NCI-H82 treated with DMSO at 0.1 percent for 48 hours (cell line): ENCODE measurements around the gene IFNA14.
A peak's percentile ranks its signal among the peaks of the same experiment; 100 is the strongest.
"Not testable (repeated sequence)": the region's sequence is repeated elsewhere in the genome, so short reads cannot be mapped to it uniquely, and the experiment has no call there.

Experiments
- DNase-seq: peaks from one replicate; lab custom pipeline; 2025; ENCODE audit not compliant: unreplicated experiment; lab: John Stamatoyannopoulos, UW

The IFNA14 gene

GRCh38 chr9:21239911-21240310 lies at the start of gene IFNA14:
Gene IFNA14, minus strand, starts transcription at chr9:21240005. Its CDS starts 70 bp downstream, at chr9:21239935.
- DNase-seq, result no peak

DNA sequence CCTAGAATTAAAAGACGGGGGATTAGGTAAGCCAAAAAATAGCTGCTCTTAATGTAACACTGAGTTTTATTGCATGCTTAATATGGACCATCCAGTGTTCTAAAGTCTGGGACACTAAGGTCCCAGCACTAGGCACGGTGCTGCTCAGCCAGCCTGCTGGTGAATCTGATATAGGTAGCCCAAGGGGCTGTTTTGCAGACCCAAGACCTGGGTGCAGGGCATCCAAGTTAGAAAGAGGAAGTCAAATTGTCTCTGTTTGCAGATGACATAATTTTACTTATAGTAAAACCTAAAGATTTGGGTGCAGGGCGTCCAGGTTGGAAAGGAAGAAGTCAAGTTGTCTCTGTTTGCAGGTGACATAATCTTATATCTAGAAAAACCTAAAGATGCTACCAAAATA lies 47.5 kb upstream of the IFNA14 start:
- no peak for DNase-seq

DNA sequence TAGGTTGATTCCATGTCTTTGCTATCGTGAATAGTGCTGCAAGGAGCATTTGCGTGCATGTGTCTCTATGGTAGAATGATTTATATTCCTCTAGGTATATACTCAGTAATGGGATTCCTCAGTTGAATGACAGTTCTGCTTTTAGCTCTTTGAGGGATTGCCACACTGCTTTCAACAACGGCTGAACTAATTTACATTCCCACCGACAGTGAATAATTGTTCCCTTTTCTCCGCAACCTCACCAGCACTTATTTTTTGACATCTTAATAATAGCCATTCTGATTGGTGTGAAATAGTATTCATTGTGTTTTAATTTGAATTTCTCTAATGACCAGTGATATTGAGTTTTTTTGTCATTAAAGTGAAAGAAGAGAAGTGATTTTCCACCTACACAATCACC lies 46.9 kb upstream of the IFNA14 start:
- no peak for DNase-seq

DNA sequence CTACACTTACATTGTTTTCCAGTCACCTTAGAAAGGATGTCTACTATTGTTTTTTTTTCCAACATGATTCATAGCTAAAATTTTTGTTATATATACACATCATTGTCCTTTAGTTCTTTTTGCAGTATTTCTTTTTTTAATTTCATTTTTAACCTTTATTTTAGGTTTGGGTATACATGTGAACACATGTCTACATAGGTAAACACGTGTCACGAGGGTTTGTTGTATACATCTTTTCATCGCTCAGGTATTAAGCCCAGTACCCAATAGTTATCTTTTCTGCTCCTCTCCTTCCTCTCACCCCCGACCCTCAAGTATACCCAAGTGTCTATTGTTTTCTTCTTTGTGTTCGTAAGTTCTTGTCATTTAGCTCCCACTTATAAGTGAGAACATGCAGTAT lies 46.3 kb upstream of the IFNA14 start:
- DNase-seq, result no peak

- DNase-seq, result no peak
Measured at GRCh38 chr9:21281275-21281674, 41.5 kb upstream of the IFNA14 start.

DNA sequence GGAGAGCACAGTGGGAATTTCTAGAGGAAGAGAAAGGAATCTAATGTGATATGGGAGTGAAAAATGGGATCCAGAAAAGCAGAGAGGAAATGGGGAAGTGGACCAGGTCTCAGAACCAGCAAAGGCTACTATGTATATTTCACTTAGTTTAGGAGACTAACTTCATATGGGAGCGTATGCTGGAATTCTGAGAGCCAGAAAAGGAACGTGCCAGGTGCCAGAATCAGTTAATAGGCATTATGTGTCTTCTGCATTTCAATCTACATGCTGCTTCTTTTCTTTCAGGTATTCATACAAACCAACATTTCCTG lies 28.5 kb upstream of the IFNA14 start:
- DNase-seq, result no peak

DNA sequence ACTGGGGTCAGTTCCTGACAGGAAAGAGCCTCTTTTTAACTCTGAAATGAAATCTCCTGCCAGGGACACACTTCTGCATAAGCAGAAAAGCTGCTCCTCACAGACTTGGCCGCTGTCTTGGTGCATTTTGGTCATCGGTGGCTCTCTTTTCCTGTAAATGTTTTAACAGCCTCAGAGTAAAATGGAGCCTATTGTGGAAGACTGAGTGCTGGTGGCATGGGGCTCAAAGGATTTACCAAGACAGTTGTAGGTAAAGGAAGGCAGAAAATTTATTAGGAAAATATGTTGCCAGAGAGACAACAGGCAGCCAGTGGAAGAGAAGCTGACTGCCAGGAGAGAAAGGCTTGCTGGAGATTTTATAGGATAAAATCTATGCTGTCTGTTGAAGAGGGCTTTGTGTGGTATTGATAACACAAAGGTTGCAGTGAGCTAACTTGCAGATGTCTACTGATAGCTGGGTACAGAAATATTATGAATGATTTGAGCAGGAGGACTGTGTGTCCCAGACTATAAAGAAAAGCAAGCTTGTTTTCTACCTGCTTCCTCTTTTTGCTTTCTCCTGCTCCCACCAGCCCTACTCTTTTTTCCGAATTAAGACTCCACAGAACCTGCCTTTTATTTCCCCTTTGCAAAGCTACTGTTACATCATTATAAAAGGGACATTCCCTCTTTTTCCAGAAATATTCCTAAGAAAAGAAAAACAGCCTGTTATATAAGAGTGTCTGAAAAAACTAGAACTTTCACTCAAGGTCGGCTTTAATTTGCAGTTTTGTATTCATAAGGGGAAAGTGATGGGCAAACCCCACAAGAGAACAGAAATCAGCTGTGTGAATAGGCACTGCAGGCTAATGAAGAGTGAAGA lies 27.9 kb upstream of the IFNA14 start:
- DNase-seq, result no peak

GRCh38 chr9:21266733-21267484 lies 27.1 kb upstream of the IFNA14 start:
- no peak for DNase-seq

DNA sequence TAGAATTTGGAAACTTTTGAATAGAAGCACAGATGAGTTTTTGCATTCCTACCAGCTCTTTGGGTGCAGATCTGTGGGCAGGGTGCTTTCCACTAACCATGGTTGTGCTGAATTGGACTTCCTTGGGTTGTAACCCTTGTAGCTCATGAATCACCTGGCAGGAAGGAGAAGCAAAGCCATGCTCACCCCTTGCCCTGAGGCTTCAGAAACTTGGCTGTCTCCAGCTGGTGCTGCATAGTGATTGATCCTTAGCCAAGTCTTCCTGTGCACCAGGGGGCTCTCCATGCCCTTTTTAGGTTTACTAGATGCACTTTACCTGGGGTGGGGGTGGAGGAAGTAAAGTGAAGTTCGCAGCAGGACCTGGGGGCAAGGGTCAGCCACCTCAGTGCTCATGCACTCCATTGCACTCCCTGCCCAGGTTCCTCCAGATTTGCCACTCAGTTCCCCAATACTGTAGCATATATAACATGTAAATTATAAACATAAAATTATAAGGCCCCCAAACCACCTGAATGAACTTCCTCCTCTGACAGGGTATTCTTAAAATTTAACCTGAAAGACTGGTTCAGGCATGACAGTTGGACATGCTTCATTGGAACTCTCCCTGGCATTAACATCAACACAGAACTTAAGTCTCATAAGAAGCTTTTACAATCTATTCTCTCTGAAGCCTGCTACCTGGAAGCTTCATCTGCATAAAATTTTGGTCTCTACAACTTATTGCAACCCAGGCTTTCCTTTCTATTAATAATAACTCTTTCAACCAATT lies 25.8 kb upstream of the IFNA14 start:
- DNase-seq, result no peak

DNA sequence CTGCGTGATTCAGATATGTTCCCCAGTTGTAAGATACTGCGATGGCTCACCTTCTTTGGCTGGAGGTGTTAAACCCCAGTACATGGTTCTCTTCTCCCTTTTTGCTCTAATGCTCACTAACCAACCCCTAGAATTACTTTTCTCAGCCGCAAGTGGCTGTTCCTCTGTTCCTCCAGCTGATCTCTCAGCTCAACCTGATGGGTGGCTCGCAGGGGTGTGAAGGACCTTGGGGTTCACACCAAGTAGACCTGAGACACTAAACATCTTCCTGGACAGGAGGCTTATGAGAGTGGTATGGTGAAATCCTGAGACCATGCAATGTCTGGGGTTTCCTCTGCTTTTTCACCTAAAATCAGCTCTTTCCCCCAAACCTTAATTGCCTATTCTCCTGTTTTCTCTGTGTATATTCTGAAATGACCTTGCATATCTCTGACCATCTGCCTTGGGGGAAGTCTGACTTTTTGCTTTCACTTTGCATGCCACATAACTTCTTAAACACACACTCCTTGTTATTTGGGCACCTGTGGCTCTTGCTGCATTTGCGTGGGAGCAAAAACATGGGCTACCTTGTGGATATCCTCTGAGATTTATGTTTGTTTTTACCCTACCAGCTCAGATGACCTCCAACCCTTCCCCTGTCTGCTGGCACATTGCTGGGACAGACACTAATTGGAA lies 15.9 kb upstream of the IFNA14 start:
- no peak for DNase-seq

DNA sequence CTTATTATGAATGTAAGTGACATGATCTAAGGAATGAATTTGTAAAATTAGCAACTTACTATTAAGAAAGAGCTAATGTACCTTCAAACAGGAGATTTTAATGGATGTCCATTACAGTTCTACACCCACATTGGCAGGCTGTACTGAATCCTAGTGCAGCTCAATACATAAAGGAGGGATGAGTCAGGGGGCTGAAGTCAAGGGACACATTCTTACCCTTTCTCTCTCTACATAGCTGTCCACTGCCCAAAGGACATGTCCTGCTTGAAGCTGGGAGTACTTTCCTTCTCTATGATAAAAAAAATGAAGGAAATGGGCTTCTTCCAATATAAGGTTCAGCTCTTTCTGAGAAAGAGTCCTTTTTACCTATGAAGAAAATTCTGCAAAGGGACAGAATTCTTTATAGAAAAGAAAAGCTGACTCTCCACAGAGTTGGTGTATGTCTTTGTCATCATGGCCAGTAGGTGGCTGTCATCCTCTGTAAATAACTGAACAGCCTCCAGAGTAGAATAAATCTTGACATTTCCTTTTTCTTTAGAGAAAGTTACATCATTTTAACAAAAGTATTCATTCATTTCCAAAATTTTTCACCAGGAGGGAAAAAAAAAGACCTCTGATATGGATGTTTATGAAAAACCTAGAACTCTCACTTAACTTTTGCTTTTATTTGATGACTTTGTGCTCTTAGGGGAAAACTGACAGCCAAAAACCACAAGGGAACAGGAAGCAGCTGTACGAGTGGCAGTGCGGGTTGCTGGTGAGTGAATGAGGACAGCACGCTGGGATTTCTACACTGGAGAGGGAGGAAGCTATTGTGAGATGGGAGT lies 13.1 kb upstream of the IFNA14 start:
- no peak for DNase-seq

- no peak for DNase-seq
Measured at GRCh38 chr9:21251638-21252037, 11.8 kb upstream of the IFNA14 start.

DNA sequence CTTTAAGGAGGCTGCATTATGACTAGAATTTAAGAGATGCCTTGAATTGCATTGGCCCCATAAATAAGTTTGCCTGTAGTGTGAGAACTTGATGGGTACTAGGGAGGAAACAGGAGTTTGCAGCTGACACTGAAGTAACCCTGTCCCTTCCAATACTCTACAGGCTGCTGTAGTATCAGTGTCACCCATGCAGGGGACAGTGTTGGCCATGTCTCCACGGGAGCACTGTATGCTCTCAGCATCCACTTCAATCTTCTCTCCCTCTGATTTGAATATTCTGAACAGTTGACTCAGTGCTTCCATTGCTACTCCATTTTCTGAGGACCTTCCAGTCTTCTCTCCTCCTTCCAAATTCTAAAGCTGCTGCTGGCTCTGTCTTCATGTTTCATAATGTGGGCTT lies 11.4 kb upstream of the IFNA14 start:
- DNase-seq, result no peak

DNA sequence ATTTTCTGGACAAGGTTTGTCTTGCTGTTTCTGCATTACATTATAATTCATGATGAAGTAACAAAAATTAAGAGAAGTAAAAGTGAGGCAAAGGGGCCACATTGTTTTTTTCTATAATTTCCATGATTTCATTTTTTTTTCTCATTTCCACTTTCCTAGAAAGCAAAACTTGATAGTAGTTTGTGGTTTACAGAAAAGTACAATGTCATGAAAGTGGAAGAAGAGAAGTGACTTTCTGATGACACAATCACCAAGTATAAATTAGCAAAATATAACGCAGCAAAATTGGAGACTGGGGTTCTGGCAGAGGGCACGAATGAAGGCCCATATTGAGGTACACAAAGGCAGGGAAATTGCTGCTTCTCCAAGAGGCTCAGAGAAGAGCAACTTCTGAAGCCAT lies 5.0 kb upstream of the IFNA14 start:
- no peak for DNase-seq

GRCh38 chr9:21236360-21236714 lies 3.5 kb downstream of the IFNA14 start:
- not testable (repeated sequence) for DNase-seq

GRCh38 chr9:21235468-21236359 lies 4.1 kb downstream of the IFNA14 start:
- DNase-seq, result peak; percentile 16

DNA sequence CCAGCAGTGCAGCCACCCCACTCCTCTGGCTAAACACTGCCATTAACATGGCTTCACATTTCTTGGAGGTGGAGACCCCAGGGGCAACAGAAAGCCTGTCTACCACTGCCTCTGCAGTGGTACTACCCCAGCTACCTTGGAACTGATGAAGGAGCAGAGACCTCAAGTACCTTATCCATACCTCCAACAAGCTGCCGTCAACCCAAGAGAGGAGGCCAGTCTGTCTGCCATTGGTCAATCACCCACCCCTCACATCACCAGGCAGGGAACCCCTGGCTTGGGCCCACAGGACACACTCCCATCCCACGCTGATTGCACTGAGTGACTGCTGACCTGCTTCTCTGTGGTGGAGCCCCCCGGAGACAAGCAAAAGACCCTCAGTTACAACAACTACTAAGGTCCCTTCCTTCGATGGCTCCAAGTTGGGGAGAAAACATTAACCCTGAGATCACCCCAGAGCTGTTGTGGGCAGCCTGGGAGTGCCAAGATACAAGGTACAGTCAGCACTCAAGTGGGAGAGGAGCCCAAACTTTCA lies 5.6 kb downstream of the IFNA14 start:
- no peak for DNase-seq

DNA sequence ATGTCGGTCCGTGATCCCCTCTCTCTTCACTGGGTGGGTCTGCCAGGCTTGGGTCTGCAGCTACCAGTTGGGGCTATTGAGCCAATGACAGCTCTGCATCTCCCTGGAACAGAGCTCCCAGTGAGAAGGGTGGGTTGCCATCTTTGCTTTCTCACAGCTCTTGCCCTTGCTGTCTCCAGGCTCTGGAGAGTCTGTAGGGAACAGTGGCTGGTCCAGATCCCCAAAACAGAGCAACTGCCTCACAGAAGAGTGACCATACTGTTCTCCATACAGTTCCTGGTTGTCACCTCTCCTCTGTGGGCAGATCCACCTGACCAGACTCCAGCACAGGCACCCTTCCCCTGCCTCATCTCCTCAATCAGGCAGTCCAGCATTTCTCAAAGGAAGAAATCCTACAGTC lies 6.5 kb downstream of the IFNA14 start:
- no peak for DNase-seq

GRCh38 chr9:21228122-21228521 lies 11.7 kb downstream of the IFNA14 start, which contains the start of gene IFNA17:
Gene IFNA17, minus strand, starts transcription at chr9:21228222. Its CDS starts 49 bp downstream, at chr9:21228173.
- no peak for DNase-seq
